Transverse colon (tissue), 4 donors: ENCODE measurements around the gene C1orf174. TPM values are rescaled to one million over a fixed set of nuclear protein-coding genes. Genes with fewer than 3 reads are reported as not detected.

Experiments used
- DNase-seq: peaks from one replicate; pipeline ENCODE4 v3.0.0-alpha.2; 2019
- H3K27ac ChIP-seq, 4 donors: fragments of 200-600 bp; sonication (generic); 2 replicates each; pipeline ENCODE4 v1.5.1; 2016 to 2018; ENCODE audit warnings: inconsistent platforms in 4 of 4
- H3K27me3 ChIP-seq: fragments of 200-600 bp; sonication (generic); 2 replicates; pipeline ENCODE4 v1.5.1; 2017; ENCODE audit warnings: inconsistent platforms
- H3K36me3 ChIP-seq, 4 donors: fragments of 200-600 bp; sonication (generic); 2 replicates each; pipeline ENCODE4 v1.5.1; 2017 to 2019; ENCODE audit warnings: inconsistent platforms in 4 of 4
- H3K4me1 ChIP-seq, 4 donors: fragments of 200-600 bp; sonication (generic); 2 replicates each; pipeline ENCODE4 v1.5.1; 2017 to 2020; ENCODE audit warnings: inconsistent platforms in 4 of 4
- H3K4me3 ChIP-seq, 4 donors: fragments of 200-600 bp; sonication (generic); 1 replicate in 1 of 4; 2 replicates in 3 of 4; pipeline versions ENCODE4 v1.5.1 to v1.6.1; 2017 to 2019; ENCODE audit warnings: inconsistent platforms in 4 of 4
- H3K9me3 ChIP-seq, 2 donors: fragments of 200-600 bp; sonication (generic); 2 replicates each; pipeline ENCODE4 v1.5.1; 2017 to 2019; ENCODE audit warnings: inconsistent platforms in 2 of 2
- EP300 ChIP-seq: sonication (generic); formaldehyde crosslinking; IDR thresholded peaks from one replicate; pipeline ENCODE4 v1.6.1; 2017; ENCODE audit warnings: antibody characterized with exemption, low read depth
- POLR2A ChIP-seq: fragments of 450-650 bp; IDR thresholded peaks from one replicate; pipeline ENCODE4 v1.6.1; 2016; ENCODE audit warnings: antibody characterized with exemption, mild to moderate bottlenecking, moderate library complexity
- POLR2AphosphoS5 ChIP-seq, 3 donors: sonication (generic); formaldehyde crosslinking; IDR thresholded peaks; one replicate each; pipeline ENCODE4 v1.6.1; 2016; ENCODE audit warnings: antibody characterized with exemption in 3 of 3
- WGBS, 2 donors: methylation state at CpG; one replicate each; pipeline ENCODE4 v1.1.5; 2018; ENCODE audit warnings: low coverage in 1 of 2; 5-methylcytosine and 5-hydroxymethylcytosine counted together
- in situ Hi-C, 4 donors: fragments of 200-750 bp; cut with MboI; loops; one replicate each; pipeline versions ENCODE4 v1.15.0 to v1.15.1; 2017; ENCODE audit warnings: low sequenced_read_pairs in 3 of 4, low pct_ligation_motif_present in 1 of 4, low pct_unique_long_range_greater_than_20kb in 1 of 4
- intact Hi-C: fragments of 100-400 bp; cut with DNase I; formaldehyde crosslinking; loops from one replicate; pipeline ENCODE4 v1.15.1; 2023; ENCODE audit warnings: low total_unique reads
- total RNA-seq, 4 donors: library from RNA; depleted of rRNA; stranded (reverse); fragments of >200 nt; gene quantifications; one replicate each; pipeline ENCODE4 v1.1.0, GENCODE V29; 2016
- TF ChIP-seq, protein P1 (sequence below), 5 experiments: fragments of 200-600 bp in 3 of 5; fragments of 450-650 bp in 2 of 5; sonication (generic) in 3 of 5; IDR thresholded peaks; 1 replicate in 2 of 5; 2 replicates in 3 of 5; pipeline ENCODE4 v1.5.1; 2016 to 2017; ENCODE audit warnings: antibody characterized with exemption in 5 of 5, inconsistent platforms in 3 of 5, mild to moderate bottlenecking in 2 of 5, moderate library complexity in 1 of 5

C1orf174 gene
- total RNA-seq, 4 donors from 2014 or later = 23.5 to 45.4 (median 36.6) TPM

- TF ChIP-seq, protein P1, sequence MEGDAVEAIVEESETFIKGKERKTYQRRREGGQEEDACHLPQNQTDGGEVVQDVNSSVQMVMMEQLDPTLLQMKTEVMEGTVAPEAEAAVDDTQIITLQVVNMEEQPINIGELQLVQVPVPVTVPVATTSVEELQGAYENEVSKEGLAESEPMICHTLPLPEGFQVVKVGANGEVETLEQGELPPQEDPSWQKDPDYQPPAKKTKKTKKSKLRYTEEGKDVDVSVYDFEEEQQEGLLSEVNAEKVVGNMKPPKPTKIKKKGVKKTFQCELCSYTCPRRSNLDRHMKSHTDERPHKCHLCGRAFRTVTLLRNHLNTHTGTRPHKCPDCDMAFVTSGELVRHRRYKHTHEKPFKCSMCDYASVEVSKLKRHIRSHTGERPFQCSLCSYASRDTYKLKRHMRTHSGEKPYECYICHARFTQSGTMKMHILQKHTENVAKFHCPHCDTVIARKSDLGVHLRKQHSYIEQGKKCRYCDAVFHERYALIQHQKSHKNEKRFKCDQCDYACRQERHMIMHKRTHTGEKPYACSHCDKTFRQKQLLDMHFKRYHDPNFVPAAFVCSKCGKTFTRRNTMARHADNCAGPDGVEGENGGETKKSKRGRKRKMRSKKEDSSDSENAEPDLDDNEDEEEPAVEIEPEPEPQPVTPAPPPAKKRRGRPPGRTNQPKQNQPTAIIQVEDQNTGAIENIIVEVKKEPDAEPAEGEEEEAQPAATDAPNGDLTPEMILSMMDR (IDR thresholded peaks at IDR 0.05) = no peak
- TF ChIP-seq POLR2AphosphoS5 (IDR thresholded peaks at IDR 0.05) (no peak), EP300 (no peak), POLR2A (no peak)
- in situ Hi-C loops = no loop called here
- DNase-seq = no peak
- Histone ChIP-seq H3K4me1 (no peaks in the 10 kb centered on the region), H3K27ac (no peak overlapping the region), H3K27me3 (peaks cover 4% of the 10 kb centered on the region), H3K4me3 (no peak overlapping the region), H3K9me3 (no peaks in the 10 kb centered on the region), H3K36me3 (no peaks in the 10 kb centered on the region)
- intact Hi-C loops = no loop called here
- WGBS, 2 donors = 78% methylated on average over 6 of the region's 8 CpGs; no CpG with 5 or more reads in 1 of the 2 donors
These were observed 17.7 kb upstream of the C1orf174 start for GRCh38 chr1:3917761-3918160.

GRCh38 chr1:3915551-3916121 is 15.6 kb upstream of the C1orf174 start:
- in situ Hi-C loops (no loop called here), intact Hi-C loops (no loop called here)
- Histone ChIP-seq H3K4me3 (no peak overlapping the region), H3K27me3 (peaks cover 4% of the 10 kb centered on the region), H3K36me3 (no peaks in the 10 kb centered on the region), H3K4me1 (peaks cover 0 to 2% (median 0%) of the 10 kb centered on the region in 4 donors), H3K9me3 (no peaks in the 10 kb centered on the region), H3K27ac (no peak overlapping the region)
- TF ChIP-seq, protein P1 (IDR thresholded peaks at IDR 0.05) = no peak
- TF ChIP-seq POLR2A = no peak
- TF ChIP-seq EP300 = no peak
- no peak for TF ChIP-seq POLR2AphosphoS5 (IDR thresholded peaks at IDR 0.05)
- DNase-seq = no peak
- 40 to 80% methylated on average over 1 to 14 of the region's 15 CpGs for WGBS, 2 donors

DNA sequence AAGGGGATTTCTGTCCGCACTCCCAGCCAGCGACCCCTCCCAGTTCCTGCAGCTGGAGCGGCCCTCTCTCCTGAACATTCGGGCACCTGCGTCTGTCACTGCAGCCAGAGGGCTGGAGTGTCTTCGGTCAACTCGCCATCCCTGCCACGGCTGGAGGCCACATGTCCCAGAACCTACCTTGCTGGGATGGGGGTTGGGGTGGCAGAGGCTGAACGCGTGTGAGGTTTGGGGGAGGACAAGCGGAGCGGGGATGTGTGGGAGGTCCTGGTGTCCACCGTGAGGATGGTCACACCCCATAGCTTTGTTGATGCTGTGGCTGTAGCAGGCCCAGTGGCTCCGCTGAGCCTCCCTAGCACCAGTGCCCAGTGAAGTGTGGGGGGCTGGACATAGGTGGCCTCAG is 14.8 kb upstream of the C1orf174 start:
- Histone ChIP-seq H3K4me1 (peaks cover 0 to 2% (median 0%) of the 10 kb centered on the region in 4 donors), H3K27ac (no peak overlapping the region), H3K9me3 (no peaks in the 10 kb centered on the region), H3K36me3 (no peaks in the 10 kb centered on the region), H3K4me3 (no peak overlapping the region), H3K27me3 (peaks cover 4% of the 10 kb centered on the region)
- no peak for DNase-seq
- 88% methylated on average over 14 of the region's 14 CpGs; no CpG with 5 or more reads in 1 of the 2 donors for WGBS, 2 donors
- TF ChIP-seq, protein P1 (IDR thresholded peaks at IDR 0.05) = no peak
- TF ChIP-seq POLR2AphosphoS5 (IDR thresholded peaks at IDR 0.05) (no peak), POLR2A (no peak), EP300 (no peak)
- in situ Hi-C loops (no loop called here), intact Hi-C loops (no loop called here)

- H3K27me3 ChIP-seq = peaks cover 3% of the 10 kb centered on the region
- WGBS, 2 donors = 93% methylated on average over 21 of the region's 21 CpGs; no CpG with 5 or more reads in 1 of the 2 donors
- no peaks in the 10 kb centered on the region for H3K36me3 ChIP-seq
- no peak overlapping the region for H3K4me3 ChIP-seq
- H3K4me1 ChIP-seq = peaks cover 0 to 2% (median 0%) of the 10 kb centered on the region in 4 donors
- intact Hi-C loops = no loop called here
- H3K9me3 ChIP-seq = no peaks in the 10 kb centered on the region
- no peak for TF ChIP-seq POLR2A
- TF ChIP-seq, protein P1 (IDR thresholded peaks at IDR 0.05) = no peak
- no peak for TF ChIP-seq POLR2AphosphoS5 (IDR thresholded peaks at IDR 0.05)
- TF ChIP-seq EP300 = no peak
- no peak for DNase-seq
- no peak overlapping the region for H3K27ac ChIP-seq
- in situ Hi-C loops = no loop called here
These were observed 14.3 kb upstream of the C1orf174 start for GRCh38 chr1:3914331-3914851.
